Measurements from ENCODE around the gene IL37.
"Not testable (repeated sequence)": the region's sequence is repeated elsewhere in the genome, so short reads cannot be mapped to it uniquely, and the experiment has no call there.

The IL37 gene

DNA sequence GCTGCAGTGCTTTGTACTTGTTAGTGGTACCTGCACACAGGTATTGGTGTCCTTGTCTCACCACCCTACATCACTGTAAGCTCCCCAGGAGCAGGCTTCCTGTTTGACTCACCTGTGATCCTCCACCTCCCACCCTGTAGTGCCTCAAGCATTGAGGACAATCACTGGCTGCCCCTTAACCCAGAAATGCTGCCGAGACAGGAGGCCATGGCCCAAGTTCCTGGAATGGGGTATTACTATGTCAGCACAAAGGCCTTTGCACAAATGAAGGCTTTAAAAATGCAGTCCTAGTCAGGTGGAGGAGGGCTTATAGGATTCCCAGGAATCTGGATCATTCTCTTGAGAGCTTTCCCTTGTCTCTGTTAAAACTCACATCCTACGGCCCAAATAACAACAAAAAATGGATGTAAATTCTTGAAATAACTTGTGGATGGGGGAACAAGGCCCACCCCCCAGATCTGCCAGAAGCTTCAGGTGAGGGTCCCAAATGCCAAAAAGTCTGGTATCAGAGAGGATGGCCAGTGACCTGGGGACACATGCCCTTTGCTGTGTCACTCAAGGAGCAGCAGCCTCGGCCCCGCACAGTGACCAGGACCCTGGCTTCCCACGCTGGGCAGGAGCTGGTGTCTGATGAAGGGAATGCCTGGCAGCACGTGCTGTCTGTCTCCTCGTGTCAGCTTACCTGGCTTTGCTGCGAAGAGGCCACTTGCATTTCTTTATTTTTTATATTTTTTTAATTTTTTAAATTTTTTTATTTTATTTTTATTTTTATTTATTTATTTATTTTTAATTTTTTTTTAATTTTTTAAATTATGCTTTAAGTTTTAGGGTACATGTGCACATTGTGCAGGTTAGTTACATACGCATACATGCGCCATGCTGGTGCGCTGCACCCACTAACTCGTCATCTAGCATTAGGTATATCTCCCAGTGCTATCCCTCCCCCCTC, 3.7 kb upstream of the IL37 start:
- DNase-seq (ENCODE audit: low read depth) = no peak
- TF ChIP-seq POLR2A (IDR thresholded peaks at IDR 0.05; ENCODE audit: extremely low read depth, insufficient read length) (no peak), CTCF (IDR thresholded peaks at IDR 0.05; ENCODE audit: low read depth, low read length) (no peak)
- H3K4me3 ChIP-seq (ENCODE audit: low read depth, low read length) = no peak overlapping the region

- DNase-seq (ENCODE audit: low read depth); H3K4me3 ChIP-seq (ENCODE audit: low read depth, low read length): not testable (repeated sequence)
Measured at GRCh38 chr2:112908559-112908958, 2.4 kb upstream of the IL37 start.

GRCh38 chr2:112910219-112910618, 746 bp upstream of the IL37 start:
- H3K4me3 ChIP-seq (ENCODE audit: low read depth, low read length) = no peak overlapping the region
- no peak for DNase-seq (ENCODE audit: low read depth)
- no peak for TF ChIP-seq MYC (IDR thresholded peaks at IDR 0.05; ENCODE audit: low read depth, low read length)
- TF ChIP-seq, protein P1, sequence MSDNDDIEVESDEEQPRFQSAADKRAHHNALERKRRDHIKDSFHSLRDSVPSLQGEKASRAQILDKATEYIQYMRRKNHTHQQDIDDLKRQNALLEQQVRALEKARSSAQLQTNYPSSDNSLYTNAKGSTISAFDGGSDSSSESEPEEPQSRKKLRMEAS (IDR thresholded peaks at IDR 0.05; ENCODE audit: low read depth, low read length) = no peak
- no peak for TF ChIP-seq POLR2A (IDR thresholded peaks at IDR 0.05; ENCODE audit: extremely low read depth, insufficient read length)
- no peak for TF ChIP-seq CTCF (IDR thresholded peaks at IDR 0.05; ENCODE audit: low read depth, low read length)

DNA sequence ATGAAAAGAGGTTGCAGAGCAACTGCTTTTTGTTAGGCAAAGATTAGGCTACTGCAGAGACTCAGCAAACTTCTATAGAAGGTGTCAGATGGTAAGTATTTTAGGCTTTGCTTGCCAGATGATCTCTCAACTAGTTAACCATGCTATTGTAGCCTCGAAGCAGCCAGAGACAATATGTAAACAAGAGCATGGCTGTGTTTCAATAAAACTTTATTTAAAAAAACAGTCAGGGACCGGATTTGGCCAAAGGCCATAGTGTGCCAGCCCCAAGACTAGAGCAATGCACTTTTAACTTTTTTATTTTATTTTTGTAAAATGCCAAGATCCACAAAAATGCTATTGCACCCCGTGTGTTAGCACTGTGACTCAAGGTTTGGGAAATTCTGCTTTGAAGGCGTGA, 1.4 kb downstream of the IL37 start:
- H3K4me3 ChIP-seq (ENCODE audit: low read depth, low read length) = no peak overlapping the region
- no peak for DNase-seq (ENCODE audit: low read depth)
- TF ChIP-seq, protein P1 (IDR thresholded peaks at IDR 0.05; ENCODE audit: low read depth, low read length) = no peak
- TF ChIP-seq CTCF (IDR thresholded peaks at IDR 0.05; ENCODE audit: low read depth, low read length) = no peak

- H3K4me3 ChIP-seq (ENCODE audit: low read depth, low read length) = no peak overlapping the region
- no peak for TF ChIP-seq POLR2A (IDR thresholded peaks at IDR 0.05; ENCODE audit: extremely low read depth, insufficient read length)
- no peak for TF ChIP-seq MYC (IDR thresholded peaks at IDR 0.05; ENCODE audit: low read depth, low read length)
- TF ChIP-seq, protein P1 (IDR thresholded peaks at IDR 0.05; ENCODE audit: low read depth, low read length) = no peak
- TF ChIP-seq CTCF (IDR thresholded peaks at IDR 0.05; ENCODE audit: low read depth, low read length) = no peak
- no peak for DNase-seq (ENCODE audit: low read depth)
Measured at GRCh38 chr2:112915300-112916144, 4.6 kb downstream of the IL37 start.

DNA sequence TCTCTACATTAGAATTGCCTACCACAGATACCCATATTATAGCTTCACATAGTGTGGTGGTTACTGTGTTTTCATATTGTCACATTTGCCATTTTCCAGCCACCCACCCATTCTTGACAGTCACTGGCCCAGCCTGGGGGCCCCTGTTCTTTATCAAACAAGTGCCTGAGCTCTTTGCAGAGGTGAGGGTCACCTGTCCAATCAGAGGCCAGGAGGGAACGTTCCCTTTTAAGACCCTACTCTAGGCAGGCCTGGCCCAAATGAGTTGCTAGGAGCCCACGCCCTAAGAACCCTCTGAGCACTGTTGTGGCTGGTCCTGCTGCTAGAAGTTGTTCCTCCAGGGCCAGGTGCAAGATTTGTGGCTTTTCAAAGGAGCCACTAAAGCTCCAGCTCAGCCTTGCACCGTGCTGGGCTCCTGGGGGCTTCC, 5.2 kb downstream of the IL37 start:
- no peak for TF ChIP-seq POLR2A (IDR thresholded peaks at IDR 0.05; ENCODE audit: extremely low read depth, insufficient read length)
- no peak for TF ChIP-seq CTCF (IDR thresholded peaks at IDR 0.05; ENCODE audit: low read depth, low read length)
- no peak for TF ChIP-seq MYC (IDR thresholded peaks at IDR 0.05; ENCODE audit: low read depth, low read length)
- DNase-seq (ENCODE audit: low read depth) = no peak
- no peak overlapping the region for H3K4me3 ChIP-seq (ENCODE audit: low read depth, low read length)
